GM10248 (cell line): Measurements from ENCODE around the gene MYH9.

Experiments used
- CTCF ChIA-PET: fragments of 300-600 bp; sonication (Branson Sonifier 250); formaldehyde crosslinking; extraction: SDS; loops from one replicate; lab custom pipeline; 2021; ENCODE audit warnings: antibody characterized with exemption; lab: Yijun Ruan, JAX
- POLR2A ChIA-PET: fragments of 350-650 bp; sonication (Branson Sonifier 250); formaldehyde crosslinking; extraction: SDS; loops from one replicate; lab custom pipeline; 2020; ENCODE audit warnings: antibody characterized with exemption; lab: Yijun Ruan, JAX
- DNase-seq: peaks from one replicate; pipeline ENCODE4 v3.0.0; 2012; ENCODE audit errors: extremely low spot score
- TF ChIP-seq, protein P1 (sequence below): IDR thresholded peaks from 2 replicates; pipeline ENCODE4 v1.5.1; 2012; ENCODE audit warnings: mild to moderate bottlenecking, low read depth; ENCODE audit errors: extremely low read depth, missing control alignments, control extremely low read depth

The MYH9 gene

DNA sequence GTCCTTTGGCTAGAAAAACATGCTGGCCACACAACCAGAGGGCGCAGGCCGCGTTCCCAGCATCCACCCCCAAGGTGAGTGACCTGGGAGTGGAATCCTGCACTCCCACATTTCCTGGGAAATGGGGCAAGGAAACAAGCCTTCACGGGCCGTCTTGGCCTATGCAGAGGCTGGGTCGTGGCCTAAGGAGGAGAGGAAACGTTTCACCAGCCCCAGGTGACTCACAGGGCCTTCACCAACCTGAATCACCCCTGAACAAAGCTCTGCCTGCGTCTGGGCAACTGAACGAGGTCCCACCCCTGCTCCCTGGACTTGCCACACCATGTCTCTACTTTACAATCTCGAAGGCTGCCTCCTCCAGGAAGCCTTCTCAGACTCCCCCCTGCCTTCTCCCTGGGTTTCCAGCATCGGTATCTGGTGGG is 13.2 kb downstream of the MYH9 start:
- DNase-seq, result no peak
- TF ChIP-seq, protein P1, sequence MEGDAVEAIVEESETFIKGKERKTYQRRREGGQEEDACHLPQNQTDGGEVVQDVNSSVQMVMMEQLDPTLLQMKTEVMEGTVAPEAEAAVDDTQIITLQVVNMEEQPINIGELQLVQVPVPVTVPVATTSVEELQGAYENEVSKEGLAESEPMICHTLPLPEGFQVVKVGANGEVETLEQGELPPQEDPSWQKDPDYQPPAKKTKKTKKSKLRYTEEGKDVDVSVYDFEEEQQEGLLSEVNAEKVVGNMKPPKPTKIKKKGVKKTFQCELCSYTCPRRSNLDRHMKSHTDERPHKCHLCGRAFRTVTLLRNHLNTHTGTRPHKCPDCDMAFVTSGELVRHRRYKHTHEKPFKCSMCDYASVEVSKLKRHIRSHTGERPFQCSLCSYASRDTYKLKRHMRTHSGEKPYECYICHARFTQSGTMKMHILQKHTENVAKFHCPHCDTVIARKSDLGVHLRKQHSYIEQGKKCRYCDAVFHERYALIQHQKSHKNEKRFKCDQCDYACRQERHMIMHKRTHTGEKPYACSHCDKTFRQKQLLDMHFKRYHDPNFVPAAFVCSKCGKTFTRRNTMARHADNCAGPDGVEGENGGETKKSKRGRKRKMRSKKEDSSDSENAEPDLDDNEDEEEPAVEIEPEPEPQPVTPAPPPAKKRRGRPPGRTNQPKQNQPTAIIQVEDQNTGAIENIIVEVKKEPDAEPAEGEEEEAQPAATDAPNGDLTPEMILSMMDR, result no peak
- POLR2A ChIA-PET, result no interaction called here
- CTCF ChIA-PET, result no interaction called here

DNA sequence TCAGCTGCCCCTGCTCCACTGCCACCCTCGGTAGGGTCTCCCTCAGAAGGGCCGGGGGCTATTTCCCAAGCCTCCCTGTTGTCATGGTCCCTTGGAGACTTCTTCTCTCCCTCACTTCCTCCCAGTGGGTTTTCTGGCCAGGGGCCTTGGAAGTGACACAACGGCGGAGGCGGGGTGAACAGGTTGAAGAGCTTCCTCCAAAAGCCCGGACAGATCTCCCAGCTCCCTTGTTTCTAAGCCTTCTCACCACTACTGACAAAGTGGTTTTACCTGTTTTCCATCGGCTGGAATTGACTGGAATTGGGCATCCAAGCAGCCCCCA is 14.5 kb downstream of the MYH9 start:
- CTCF ChIA-PET, result interaction anchor here (1.0 to 1.5 kb wide), 2 partner anchors 8 to 98 kb away, joined by 3 to 4 read pairs; no protein-coding TSS in a partner anchor
- POLR2A ChIA-PET, result no interaction called here
- no peak for DNase-seq
- TF ChIP-seq, protein P1, result no peak

DNA sequence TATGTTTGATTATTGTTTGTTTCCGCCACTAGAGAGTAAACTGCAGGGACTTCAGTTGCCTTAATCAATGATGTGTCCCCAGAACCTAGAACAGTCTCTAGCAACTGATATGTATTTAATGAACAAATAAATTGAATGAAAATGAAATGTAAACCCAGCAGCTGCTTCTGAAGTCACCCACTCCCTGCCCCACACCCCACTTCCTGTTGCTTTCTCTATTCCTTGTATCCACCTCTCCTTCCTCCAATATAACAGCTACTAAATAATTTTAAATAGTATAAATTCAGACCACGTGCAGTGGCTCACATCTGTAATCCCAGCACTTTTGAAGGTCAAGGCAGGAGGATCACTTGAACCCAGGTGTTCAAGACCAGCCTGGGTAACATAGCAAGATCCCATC is 15.8 kb downstream of the MYH9 start:
- no peak for DNase-seq
- TF ChIP-seq, protein P1, result no peak
- ChIA-PET POLR2A (no interaction called here), CTCF (interaction anchor here (1.8 kb wide), 1 partner anchor 11 kb away, joined by 4 read pairs; no protein-coding TSS in a partner anchor)

DNA sequence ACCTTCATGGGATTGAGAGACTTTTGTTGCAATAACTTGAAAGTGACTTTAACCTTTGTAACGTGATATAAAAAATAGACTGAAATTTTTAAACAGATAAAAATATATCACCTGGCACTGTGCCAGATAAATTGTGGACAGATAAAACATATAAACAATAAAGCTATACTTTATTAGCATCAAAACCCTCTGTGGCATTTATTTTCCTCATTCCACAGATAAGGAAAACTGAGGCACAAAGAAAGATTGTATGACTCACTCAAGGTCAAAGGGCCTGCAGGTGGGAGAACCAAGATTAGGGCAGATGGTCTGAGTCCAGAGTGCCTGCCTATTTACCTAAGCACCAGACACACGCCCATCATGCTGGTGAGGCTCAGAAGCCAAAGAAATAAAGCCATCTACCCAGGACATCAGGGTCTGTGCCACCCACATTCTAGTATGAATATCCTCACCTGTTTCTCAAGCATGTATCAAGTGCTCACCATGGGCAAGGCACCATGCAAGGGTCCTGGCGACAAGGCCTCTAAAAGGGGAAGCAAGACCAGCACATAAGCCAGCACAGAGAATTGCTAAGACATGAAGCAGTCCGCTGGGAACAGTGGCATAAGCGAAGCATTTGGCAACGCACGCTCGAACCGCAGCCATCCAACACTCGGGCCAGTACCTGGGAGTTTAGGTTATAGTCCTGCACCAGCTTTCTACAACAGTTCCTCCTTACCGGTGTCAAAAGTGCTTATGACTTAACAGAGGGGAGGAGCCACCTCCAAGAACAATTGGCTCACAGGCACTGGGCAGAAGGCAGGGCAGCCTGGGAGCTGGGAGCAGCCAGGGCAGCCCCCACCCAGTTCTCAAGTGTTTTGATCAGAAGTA is 17.6 kb downstream of the MYH9 start:
- TF ChIP-seq, protein P1, result no peak
- DNase-seq, result no peak
- CTCF ChIA-PET, result interaction anchor here (1.0 to 2.4 kb wide), 6 partner anchors 9 to 100 kb away, joined by 3 to 8 read pairs (median 4); no protein-coding TSS in a partner anchor
- POLR2A ChIA-PET, result interaction anchor here (0.5 kb wide), 1 partner anchor 15 kb away, joined by 5 read pairs; no protein-coding TSS in a partner anchor

DNA sequence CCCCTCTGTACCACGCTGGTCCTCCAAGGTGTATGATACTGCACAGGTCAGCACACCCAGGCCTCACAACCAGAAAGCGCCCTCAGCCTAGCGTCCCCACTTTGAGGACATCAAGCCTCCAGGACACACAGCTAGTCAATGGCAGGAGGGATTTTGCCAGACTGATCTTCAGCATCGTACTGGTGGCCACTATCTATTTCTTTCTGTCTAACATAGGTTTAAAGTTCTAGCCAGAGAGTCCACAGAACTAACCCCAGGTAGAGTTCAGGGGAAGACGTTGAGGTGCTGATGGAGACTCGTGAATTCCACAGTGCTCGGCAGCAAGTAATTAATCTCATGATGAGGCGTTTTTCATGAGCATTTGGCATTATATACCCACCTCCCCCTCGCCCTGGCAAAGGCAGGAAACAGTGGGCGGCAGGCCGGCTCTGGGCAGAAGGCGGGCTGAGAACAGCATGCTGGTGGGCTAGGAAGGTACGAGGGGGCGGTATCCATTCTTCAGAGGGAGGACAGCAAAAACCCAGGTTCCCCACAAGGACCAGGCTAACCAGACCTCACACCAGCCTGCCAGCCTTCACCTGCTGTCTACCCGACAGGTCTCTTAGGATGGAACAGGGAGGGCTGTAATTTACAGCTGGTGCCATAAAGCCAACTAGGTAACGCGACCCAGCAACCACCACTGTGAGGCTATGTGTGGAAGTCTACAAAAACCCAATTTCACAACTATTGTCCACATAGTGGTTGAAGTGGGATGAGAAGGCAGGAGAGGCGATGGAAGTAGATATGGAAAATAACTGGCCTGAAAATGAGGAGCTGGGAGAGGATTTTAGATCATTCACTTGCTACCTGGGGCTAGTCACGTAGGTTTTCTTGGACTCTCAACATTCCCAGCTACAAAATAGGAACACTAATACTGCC is 18.5 kb downstream of the MYH9 start:
- DNase-seq, result no peak
- POLR2A ChIA-PET, result interaction anchor here (0.5 to 0.6 kb wide), 2 partner anchors 14 to 16 kb away, joined by 3 to 5 read pairs; no protein-coding TSS in a partner anchor
- TF ChIP-seq, protein P1, result no peak
- CTCF ChIA-PET, result interaction anchor here (1.1 to 2.4 kb wide), 4 partner anchors 10 to 101 kb away, joined by 3 to 8 read pairs (median 6); no protein-coding TSS in a partner anchor
